Aorta (tissue), 5 donors: ENCODE results near the gene CENPP. TPM values are rescaled to one million over a fixed set of nuclear protein-coding genes. Genes with fewer than 3 reads are reported as not detected.

Experiments used
- ATAC-seq: fragments of 200-7000 bp; cut with Tn5 transposase; one replicate; pipeline ENCODE4 v1.9.1; 2022; ENCODE audit warnings: moderate library complexity; ENCODE audit not compliant: low FRiP score
- DNase-seq, 2 donors: peaks; one replicate each; pipeline ENCODE4 v3.0.0-alpha.2; 2020
- H3K27ac ChIP-seq, 2 donors: one replicate each; pipeline ENCODE4 v1.5.1; 2013; ENCODE audit warnings: low read length in 2 of 2, mild to moderate bottlenecking in 2 of 2, moderate library complexity in 2 of 2, control low read depth in 1 of 2, inconsistent platforms in 1 of 2, low read depth in 1 of 2
- H3K27me3 ChIP-seq, 2 donors: one replicate each; pipeline ENCODE4 v1.6.1; 2013; ENCODE audit warnings: control low read depth in 1 of 2, low read length in 1 of 2, mild to moderate bottlenecking in 1 of 2, moderate library complexity in 1 of 2; ENCODE audit not compliant: insufficient read depth in 2 of 2, control insufficient read depth in 1 of 2
- H3K36me3 ChIP-seq, 2 donors: one replicate each; pipeline ENCODE4 v1.6.1; 2013; ENCODE audit warnings: control low read depth in 1 of 2, low read length in 1 of 2, mild to moderate bottlenecking in 1 of 2; ENCODE audit not compliant: insufficient read depth in 2 of 2, control insufficient read depth in 1 of 2
- H3K4me1 ChIP-seq, 2 donors: one replicate each; pipeline ENCODE4 v1.6.1; 2013; ENCODE audit warnings: low read length in 2 of 2, control low read depth in 1 of 2, mild to moderate bottlenecking in 1 of 2, moderate library complexity in 1 of 2; ENCODE audit not compliant: insufficient read depth in 2 of 2, control insufficient read depth in 1 of 2
- H3K4me3 ChIP-seq, 2 donors: one replicate each; pipeline ENCODE4 v1.5.1; 2013; ENCODE audit warnings: low read length in 2 of 2, control low read depth in 1 of 2, mild to moderate bottlenecking in 1 of 2
- H3K9me3 ChIP-seq: one replicate; pipeline ENCODE4 v1.6.1; 2013; ENCODE audit warnings: mild to moderate bottlenecking, low read length; ENCODE audit not compliant: control insufficient read depth
- WGBS, 2 donors: extraction: QIAGEN DNeasy Blood & Tissue Kit; methylation state at CpG; one replicate each; pipeline ENCODE4 v1.1.7; 2013; 5-methylcytosine and 5-hydroxymethylcytosine counted together
- intact Hi-C, 2 donors: fragments of 100-400 bp; cut with DNase I; formaldehyde crosslinking; loops; one replicate each; pipeline versions ENCODE4 v1.14.2 to v1.15.0; 2022
- polyA plus RNA-seq, 2 donors: library from polyadenylated mRNA; stranded (reverse); fragments of 200-250 nt; gene quantifications; one replicate each; pipeline ENCODE4 v1.2.3, GENCODE V29; 2013
- total RNA-seq, 2 donors: library from RNA; stranded (reverse); fragmentation: NEBNext Ultra II Directional; extraction: Animal tissue kit (Norgen Biotek cat#: 25700); gene quantifications; one replicate each; pipeline ENCODE4 v1.2.1, GENCODE V29; 2021
- donor health status: healthy with polysubstance abuse.
- donor health status: Bipolar disorder and iron deficiency.
- donor health status: DM: no; HTN: no; CAD: no.
- donor health status: DM: no; HTN: no; CAD: no.
- donor health status: DM: yes; HTN: yes; CAD: no.

CENPP gene
- total and polyA plus RNA-seq, 4 donors, result 0.50 to 11.1 (median 4.3) TPM

GRCh38 chr9:92599938-92600461 is 274.2 kb downstream of the CENPP start:
- intact Hi-C loops, result loop anchor here (5.0 kb wide), 1 partner anchor 118 kb away; the partner anchor contains the start of gene ASPN (in 2 of the 2)
- Histone ChIP-seq H3K9me3 (no peaks in the 10 kb centered on the region), H3K27me3 (no peaks in the 10 kb centered on the region), H3K4me3 (no peak overlapping the region), H3K27ac (peak overlapping the region; percentile 81 to 95), H3K4me1 (no peaks in the 10 kb centered on the region), H3K36me3 (no peaks in the 10 kb centered on the region)
- DNase-seq (no peak), ATAC-seq (no peak)
- WGBS, 2 donors, result 59 to 60% methylated on average over 4 of the region's 4 CpGs

DNA sequence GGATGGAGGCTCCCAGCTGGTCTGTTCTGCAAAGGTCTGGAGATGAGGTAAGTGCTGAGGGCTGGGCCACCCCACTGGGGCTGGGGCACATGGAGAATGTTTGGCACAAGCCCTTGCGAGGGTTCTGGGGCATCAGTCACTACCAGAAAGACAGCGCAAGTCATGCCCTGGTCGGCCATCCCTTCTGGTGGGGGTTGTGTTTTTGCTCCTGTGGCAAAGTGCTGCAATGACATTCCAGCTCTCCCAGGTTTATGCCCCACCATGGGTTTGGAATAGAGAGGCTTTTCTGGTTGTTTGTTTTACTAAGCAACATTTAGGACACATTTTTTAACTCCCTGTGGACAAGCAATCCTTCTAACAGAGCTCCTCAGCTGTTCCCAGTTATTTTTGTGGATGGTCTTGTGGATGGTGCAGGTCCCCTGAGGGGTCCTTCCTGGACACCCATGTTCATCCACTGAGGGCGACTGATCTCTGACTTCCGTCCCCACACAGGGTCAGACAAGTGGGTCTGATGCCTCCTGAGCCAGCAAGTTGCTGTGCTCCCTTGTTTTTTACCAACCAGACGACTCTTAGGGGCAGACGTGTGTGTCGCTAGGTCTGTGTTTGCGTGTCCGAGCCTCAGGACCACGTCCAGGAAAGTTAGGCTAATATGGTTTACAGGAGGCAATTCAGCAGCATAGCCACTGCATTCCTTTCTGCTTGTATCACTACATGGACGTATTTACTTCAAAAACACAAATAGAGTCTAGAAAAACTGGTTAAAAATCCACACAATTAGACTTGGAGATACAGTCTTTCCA is 274.9 kb downstream of the CENPP start:
- Histone ChIP-seq H3K9me3 (no peaks in the 10 kb centered on the region), H3K4me3 (no peak overlapping the region), H3K27ac (peak overlapping the region; percentile 81 to 95), H3K27me3 (no peaks in the 10 kb centered on the region), H3K36me3 (no peaks in the 10 kb centered on the region), H3K4me1 (no peaks in the 10 kb centered on the region)
- ATAC-seq, result peak; percentile 76
- intact Hi-C loops, result loop anchor here in 1 of 2 donors (5.0 kb wide), 1 partner anchor 118 kb away; the partner anchor contains the start of gene ASPN
- peak in 1 of 2 donors; percentile 61 for DNase-seq
- 25 to 27% methylated on average over 12 of the region's 12 CpGs for WGBS, 2 donors

DNA sequence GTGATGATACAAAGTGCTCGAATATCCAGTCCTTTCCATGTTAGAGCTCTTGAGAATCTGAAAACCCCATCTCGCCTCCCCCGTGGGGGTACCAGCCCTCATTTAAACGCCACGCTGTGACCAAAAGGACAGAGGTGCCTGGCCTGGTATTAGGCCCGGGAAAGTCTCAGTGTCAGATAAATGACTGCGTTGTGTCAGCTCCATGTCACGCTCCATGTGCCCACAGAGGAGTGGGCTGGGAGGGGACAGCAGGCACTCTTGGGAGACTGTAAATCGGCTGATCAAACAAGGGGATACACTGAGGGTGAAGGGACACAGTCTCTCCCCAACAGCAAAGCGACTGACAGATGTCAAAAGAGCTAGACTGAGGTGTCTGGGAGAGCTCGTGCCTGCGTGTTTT is 275.7 kb downstream of the CENPP start:
- Histone ChIP-seq H3K27me3 (no peaks in the 10 kb centered on the region), H3K9me3 (no peaks in the 10 kb centered on the region), H3K4me1 (no peaks in the 10 kb centered on the region), H3K4me3 (no peak overlapping the region), H3K27ac (peak overlapping the region; percentile 15 to 95), H3K36me3 (no peaks in the 10 kb centered on the region)
- no peak for DNase-seq
- intact Hi-C loops, result loop anchor here in 1 of 2 donors (5.0 kb wide), 1 partner anchor 119 kb away; the partner anchor contains the start of gene ASPN
- 81 to 82% methylated on average over 12 of the region's 12 CpGs for WGBS, 2 donors
- no peak for ATAC-seq

DNA sequence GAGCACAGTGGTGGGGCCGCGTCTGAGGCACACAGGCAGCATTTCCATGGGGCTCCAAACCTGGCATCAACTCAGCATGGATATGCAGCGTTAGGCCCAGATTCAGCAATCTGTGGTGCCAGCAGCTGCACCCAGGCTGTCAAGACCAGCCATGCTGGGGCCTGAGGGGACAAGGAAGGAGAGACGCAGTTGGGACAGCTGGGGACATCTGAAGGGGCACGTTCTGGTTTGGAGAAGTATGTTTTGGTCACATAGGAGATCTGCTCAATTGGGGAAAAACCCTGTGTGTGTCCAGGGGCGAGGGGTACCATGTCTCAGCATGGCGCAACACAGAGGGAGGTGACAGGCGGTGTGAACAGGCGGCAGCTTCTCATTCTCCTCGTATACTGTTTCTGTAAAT is 276.7 kb downstream of the CENPP start:
- no peak for ATAC-seq

GRCh38 chr9:92603100-92603499 is 277.3 kb downstream of the CENPP start:
- no peak for DNase-seq
- H3K27me3 ChIP-seq, result no peaks in the 10 kb centered on the region
- H3K4me3 ChIP-seq, result no peak overlapping the region
- no peaks in the 10 kb centered on the region for H3K36me3 ChIP-seq
- intact Hi-C loops, result loop anchor here in 1 of 2 donors (5.0 kb wide), 1 partner anchor 121 kb away; the partner anchor contains the start of gene ASPN
- no peaks in the 10 kb centered on the region for H3K9me3 ChIP-seq
- ATAC-seq, result no peak
- peaks cover 0 to 1% of the 10 kb centered on the region in 2 donors for H3K4me1 ChIP-seq
- H3K27ac ChIP-seq, result no peak overlapping the region
- WGBS, 2 donors, result 85 to 90% methylated on average over 5 of the region's 5 CpGs

More for the DNA sequence above, 276.7 kb downstream of the CENPP start:
- Histone ChIP-seq H3K4me1 (no peaks in the 10 kb centered on the region), H3K27ac (no peak overlapping the region), H3K36me3 (no peaks in the 10 kb centered on the region), H3K4me3 (no peak overlapping the region), H3K9me3 (no peaks in the 10 kb centered on the region), H3K27me3 (no peaks in the 10 kb centered on the region)
- no peak for DNase-seq
- WGBS, 2 donors, result 89 to 93% methylated on average over 10 of the region's 10 CpGs
- intact Hi-C loops, result loop anchor here in 1 of 2 donors (5.0 kb wide), 1 partner anchor 120 kb away; the partner anchor contains the start of gene ASPN

- Histone ChIP-seq H3K27me3 (no peaks in the 10 kb centered on the region), H3K4me1 (peaks cover 0 to 2% of the 10 kb centered on the region in 2 donors), H3K36me3 (no peaks in the 10 kb centered on the region), H3K4me3 (no peak overlapping the region), H3K27ac (no peak overlapping the region), H3K9me3 (no peaks in the 10 kb centered on the region)
- ATAC-seq (no peak), DNase-seq (no peak)
- intact Hi-C loops, result loop anchor here in 1 of 2 donors (5.0 kb wide), 1 partner anchor 122 kb away; the partner anchor contains the start of gene ASPN
- WGBS, 2 donors, result 86 to 95% methylated on average over 5 of the region's 5 CpGs
Measured at GRCh38 chr9:92603990-92604389, 278.2 kb downstream of the CENPP start.

- Histone ChIP-seq H3K27me3 (no peaks in the 10 kb centered on the region), H3K4me1 (peaks cover 0 to 2% of the 10 kb centered on the region in 2 donors), H3K27ac (no peak overlapping the region), H3K9me3 (no peaks in the 10 kb centered on the region), H3K4me3 (no peak overlapping the region), H3K36me3 (no peaks in the 10 kb centered on the region)
- 79 to 90% methylated on average over 5 of the region's 5 CpGs for WGBS, 2 donors
- DNase-seq (no peak), ATAC-seq (no peak)
- intact Hi-C loops, result no loop called here
Measured at GRCh38 chr9:92605224-92605623, 279.5 kb downstream of the CENPP start.

- no peak for DNase-seq
- intact Hi-C loops, result no loop called here
Measured at GRCh38 chr9:92607088-92607487, 281.3 kb downstream of the CENPP start.

More at GRCh38 chr9:92607088-92607487, 281.3 kb downstream of the CENPP start:
- 4% methylated on average over 2 of the region's 2 CpGs for WGBS, 2 donors
- ATAC-seq, result peak; percentile 14
- Histone ChIP-seq H3K27me3 (no peaks in the 10 kb centered on the region), H3K4me1 (peaks cover 0 to 2% of the 10 kb centered on the region in 2 donors), H3K9me3 (no peaks in the 10 kb centered on the region), H3K4me3 (no peak overlapping the region), H3K36me3 (no peaks in the 10 kb centered on the region), H3K27ac (no peak overlapping the region)
